HG03280 (cell line): ENCODE measurements around the gene ST7.

Experiments used
- ATAC-seq: cut with Tn5 transposase; IDR thresholded peaks from one replicate; pipeline ENCODE4 v1.9.1; 2021; ENCODE audit warnings: mild to moderate bottlenecking, moderate library complexity; ENCODE audit not compliant: unreplicated experiment

The ST7 gene

DNA sequence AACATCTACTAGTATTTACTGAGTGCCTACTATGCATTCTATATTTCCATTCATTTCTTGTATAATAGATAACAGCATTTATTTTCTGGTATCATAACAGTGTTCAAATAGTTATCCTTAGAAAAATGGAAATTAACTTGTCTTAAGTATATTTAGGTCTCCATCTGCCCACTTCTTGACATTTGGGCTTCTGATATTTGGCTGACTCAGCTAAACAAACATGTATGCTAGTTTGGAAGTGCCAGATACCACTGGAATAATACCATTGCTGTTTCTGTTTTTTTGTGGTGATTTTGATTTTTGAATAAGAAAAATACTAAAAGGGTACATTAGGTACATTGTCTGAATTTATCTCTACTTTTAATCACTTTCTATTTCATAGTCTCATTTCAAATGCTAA lies 169.2 kb downstream of the ST7 start:
- ATAC-seq, result no peak

DNA sequence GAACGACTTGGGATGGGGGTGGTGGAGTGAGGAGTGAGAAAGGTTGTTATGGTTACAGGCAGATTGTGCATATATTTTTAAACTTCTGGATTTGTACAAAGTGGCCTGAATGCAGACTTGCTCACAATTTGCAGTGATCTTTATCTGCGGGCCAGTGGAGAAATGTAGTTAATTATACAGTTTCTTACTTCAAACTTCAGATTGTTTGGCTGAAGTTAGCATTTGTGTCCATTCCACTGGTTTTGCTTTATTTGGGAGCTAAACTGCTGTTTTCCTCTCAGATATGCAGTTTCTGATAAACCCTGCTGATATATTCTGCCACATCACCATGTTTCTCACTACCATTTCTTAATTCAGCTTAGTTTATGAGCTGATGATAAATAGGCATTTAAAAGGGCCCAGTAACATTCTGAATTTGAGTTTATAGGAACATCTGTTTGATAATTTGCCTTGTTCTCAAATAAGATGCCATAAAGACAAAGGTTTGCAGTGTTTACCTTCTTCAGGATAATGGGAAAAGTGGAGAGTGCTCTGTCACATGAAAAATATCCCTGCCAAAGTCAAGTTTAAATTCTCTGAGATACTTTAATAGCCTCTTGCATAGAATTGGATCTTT lies 170.1 kb downstream of the ST7 start:
- ATAC-seq, result no peak

DNA sequence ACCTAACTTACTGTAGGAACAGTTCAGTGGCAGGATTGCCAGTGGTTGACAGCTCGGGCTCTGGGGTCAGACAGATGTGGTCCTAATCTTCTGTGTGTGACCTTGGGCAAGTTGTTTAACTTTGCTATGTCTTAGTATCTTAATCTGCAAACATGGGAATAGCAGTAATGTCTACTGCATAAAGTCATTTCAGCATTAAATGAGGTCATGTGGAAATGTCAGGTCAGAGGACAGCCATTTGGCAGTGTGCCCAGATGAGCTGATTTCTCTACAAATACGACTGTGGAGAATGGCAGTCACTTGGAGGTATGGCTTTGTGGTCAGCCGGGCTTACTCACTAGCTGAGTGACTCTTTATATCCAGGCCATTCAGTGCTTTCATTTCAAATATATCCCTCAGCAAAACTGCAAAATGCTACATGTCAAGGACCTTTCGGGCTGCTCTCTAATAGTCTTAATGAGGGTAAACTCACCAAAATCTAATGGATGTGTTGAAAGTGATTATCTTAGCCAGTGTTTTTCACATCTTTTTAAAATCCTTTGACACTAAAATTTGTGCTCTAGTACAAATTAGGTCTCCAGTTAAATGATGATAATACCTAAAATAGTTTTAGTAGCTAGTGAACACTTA lies 171.4 kb downstream of the ST7 start:
- peak; percentile 85 for ATAC-seq

DNA sequence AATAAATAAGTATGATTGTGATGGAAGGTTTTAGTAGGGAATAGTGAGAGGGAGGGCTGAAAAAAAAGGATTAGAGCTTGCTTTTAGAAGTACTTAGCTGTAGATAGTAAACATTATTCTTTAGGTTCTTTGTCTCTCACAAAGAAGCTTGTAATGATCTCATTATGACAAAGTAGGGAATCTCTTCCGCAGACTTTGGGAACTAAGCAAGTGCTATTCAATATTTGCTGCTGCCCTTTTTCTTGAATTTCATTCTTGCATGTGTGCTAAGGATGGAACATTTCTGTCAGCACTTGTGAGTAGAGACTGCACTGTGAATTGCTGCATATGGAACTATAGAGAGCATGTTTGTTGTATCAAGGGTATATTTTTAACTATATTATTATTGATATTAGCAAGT lies 173.4 kb downstream of the ST7 start:
- ATAC-seq, result no peak

DNA sequence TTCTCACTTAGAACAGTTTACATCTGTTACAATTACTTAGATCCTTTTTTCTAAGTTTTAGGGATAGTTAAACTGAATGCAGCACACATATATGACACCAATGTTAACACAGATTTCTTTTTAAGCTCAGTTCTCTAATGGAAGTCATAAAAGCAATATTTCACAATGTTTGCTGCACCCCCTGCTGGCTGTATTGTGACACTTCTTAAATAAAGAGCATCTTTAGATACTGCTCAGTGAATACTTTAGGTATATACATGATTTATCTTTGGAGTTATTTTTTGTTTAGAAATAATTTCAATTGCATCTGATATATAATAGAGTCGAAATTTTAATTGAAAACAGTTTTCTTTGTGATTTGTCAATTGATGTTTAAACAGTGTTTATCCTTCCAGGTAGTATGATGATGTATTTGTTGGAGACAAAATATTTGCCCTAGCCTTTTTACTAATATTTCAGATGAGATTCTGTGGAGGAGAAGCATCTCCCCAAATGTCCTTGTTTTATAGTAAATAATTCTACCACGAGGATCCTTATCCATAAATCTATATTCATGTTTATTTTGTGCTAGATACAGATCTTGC lies 174.4 kb downstream of the ST7 start:
- peak; percentile 53 for ATAC-seq

DNA sequence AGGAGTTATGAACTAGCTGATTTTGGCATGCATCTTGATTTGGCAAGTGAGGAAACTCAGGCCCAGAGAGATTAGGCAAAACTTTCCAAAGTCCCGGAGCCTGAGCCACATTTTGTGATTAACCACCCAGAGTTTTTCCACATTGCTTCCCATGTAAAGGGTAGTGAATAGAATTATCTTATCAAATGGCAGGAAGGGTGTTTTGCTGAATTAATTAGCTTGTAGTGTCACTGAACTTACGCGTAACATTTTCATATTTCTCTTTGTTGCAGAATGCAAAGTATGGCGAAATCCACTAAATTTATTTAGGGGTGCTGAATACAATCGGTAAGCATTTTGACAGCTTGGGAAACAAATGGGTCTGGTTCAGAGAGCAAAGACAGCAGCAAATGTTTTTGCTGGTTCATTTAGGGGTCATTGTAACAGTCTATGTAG lies 176.2 kb downstream of the ST7 start:
- ATAC-seq, result no peak

DNA sequence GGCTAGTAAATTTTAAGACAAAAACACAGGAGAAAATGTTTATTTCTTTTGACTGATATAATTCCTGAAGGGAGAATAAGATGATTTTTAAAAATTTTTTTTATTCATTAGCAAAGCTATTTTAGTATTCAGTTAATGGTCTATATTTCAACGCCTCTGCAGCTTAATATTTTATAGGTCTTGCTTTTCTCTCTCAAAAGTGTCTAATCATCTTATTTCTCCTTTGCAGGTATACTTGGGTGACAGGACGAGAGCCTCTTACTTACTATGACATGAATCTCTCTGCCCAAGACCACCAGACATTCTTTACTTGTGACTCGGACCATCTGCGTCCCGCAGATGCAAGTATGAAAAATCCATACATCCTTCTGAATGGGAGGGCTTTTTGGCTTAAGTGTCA lies 177.0 kb downstream of the ST7 start:
- no peak for ATAC-seq

DNA sequence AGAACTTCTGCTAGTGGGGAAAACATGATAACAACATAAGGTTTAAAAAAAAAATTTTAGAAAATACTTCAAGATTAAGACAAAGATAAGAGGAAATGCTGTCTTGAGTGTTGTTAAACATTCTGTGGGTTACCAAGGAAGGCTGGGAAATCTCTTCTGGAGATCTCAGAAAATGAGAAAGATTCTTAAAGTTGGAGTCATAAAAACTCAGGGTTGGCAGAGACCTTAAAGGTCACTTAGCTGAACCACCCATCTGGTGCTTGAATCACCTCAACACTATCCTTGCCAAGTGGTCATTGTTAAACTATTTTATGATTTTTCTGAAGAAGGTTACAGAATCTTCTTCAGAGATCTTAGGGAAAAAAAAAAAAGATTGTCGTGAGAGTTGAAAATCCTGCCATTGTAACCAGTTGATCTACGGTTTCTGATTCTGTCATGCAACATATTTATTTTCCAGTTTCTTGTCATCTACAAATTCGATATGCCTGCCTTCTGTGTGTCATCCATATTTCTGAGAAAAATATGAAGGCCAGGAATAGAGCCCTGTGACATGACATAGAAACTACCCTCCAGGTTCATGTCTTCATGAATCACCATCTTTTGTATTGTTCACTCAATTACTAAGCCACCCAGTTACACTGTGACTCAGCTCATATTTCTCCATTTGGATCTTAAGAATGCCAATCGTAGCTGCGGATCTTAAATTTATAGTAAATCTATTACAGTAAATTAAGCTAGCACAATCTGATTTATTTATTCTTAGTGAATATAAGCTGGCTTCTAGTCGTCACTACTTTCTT lies 179.2 kb downstream of the ST7 start:
- ATAC-seq, result no peak

DNA sequence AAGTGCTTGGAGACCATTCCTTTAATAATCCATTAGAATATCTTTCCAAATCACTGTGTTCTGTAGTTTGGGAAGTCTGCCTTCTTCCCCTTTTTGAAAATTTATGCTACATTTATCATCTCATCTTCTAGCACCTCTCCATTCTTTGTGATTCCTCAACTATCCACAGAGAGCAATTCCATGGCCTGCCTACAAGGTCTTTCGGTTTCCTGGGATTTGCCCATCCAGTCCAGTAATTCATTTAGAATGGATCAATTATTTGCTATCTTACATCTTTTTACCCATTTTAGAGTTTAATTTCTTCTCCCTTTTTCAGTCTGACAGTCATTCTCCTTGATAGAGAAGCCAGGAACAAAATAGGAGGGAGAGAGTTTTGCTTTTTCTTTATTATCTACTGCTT lies 179.8 kb downstream of the ST7 start:
- ATAC-seq, result no peak

DNA sequence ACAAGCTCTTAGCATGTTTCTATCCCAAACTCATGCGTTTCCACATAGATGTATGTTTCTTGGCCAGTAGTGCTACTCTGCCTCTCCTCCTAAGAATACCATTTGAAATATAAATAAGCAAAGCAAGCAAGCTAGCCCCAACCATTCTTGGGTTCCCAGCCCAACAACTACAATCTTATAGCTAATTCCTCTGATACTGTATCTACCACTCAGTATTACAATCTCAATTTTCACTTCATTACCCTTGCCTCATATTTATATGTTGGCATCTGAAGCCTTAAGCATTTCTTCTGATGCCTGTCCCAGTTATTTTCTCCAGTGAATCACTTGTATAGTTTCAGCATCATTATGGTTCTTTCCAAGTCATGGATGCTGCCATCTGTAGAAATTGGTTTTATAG lies 181.1 kb downstream of the ST7 start:
- no peak for ATAC-seq

DNA sequence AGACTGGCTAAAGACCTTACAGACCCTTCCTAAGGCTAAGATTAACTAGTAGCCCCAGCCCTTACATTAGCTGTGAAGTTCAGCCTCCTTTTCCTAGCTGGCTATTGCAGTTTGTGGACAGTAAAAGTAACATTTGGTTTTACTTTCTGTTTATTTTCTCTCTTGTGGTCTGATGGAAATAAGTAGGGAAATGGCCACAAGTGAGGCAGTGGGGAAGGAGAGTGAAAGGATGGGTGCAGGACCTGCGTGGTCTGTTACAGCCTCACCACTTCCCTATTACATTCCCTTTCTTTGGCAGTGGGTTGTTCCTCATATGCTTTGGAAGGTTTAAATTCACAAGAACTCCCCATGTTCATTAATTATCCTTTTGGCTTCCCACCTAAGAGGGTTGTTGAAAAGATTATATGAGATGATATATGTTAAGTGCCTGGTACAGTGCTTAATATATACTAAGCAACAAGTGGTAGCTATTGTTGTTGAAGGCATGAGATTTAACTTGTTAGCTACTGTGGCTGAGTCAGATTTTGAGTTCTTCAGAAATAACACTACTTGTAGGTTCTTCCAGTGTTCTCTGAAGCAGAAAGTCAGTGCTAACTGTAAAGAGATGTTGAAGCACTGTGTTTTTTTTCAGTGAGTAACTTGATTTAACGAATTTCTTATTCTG lies 181.7 kb downstream of the ST7 start:
- no peak for ATAC-seq

DNA sequence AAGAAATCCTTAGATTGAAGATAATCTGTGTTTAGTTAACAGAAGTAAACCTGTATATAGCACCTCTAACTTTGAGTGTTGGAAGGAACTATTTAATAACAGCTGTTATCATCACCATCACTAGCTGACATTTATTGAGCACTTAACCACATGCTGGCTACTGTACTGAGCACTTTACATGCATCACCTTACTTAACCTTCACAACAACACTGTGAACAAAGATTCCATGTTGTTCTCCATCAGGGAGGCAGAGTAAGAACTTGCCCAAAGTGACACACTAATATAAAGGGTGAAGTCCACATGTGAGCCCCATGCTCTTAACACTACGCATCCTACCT lies 182.2 kb downstream of the ST7 start:
- ATAC-seq, result no peak

DNA sequence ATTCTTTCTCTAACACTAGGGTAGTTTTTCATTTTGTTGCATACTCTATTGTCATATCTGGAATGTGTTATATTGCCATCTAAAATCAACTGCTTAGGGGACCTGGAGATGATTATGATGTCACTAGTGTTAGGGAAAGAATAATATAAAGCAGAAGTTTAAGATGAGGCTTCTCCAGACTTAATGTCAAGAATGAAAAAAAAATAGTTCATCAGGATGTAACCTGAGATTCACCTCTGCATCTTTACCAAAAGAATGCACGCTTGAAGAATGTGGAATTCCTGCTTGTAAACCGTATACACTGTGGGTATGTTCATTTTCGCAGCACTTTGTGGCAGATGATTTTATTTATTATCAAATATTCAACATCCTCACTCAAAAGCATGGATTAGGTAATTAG lies 184.6 kb downstream of the ST7 start:
- ATAC-seq, result no peak

DNA sequence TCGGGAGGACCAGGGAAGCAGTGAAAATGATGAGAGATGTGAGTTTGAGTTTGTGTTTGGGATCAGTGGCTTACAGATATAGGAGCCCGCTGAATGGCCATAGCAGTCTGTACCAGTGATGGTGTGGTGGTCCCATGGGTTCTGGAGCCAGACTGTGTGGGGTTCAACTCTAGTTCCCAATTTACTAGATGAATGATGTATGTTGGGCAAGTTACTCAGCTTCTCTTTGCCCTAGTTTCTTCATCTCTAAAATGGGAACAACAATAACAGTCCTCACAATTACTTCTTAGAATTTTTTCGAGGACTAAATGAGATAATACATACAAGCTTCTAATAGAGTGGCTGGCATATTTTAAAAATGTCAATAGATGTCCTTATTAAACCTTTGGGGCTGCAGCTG lies 185.2 kb downstream of the ST7 start:
- no peak for ATAC-seq

DNA sequence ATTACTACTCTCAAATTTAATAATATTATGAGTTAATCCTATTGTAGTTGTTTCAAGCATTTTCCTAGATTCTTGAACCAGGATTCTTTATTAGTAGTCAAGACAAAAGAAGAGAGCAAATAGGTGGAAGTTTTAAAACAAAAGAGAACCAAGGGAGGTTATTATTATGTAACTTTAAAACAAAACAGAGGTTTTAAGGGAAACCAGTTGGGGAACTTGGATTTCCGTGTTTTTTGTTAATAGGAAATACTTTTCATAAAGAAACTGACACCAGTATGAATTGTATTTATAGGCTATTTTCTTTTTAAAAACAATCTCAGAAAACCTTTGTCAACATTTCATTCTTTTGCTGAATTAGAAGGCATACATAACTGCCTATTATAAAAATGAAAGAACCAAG lies 185.7 kb downstream of the ST7 start:
- no peak for ATAC-seq

DNA sequence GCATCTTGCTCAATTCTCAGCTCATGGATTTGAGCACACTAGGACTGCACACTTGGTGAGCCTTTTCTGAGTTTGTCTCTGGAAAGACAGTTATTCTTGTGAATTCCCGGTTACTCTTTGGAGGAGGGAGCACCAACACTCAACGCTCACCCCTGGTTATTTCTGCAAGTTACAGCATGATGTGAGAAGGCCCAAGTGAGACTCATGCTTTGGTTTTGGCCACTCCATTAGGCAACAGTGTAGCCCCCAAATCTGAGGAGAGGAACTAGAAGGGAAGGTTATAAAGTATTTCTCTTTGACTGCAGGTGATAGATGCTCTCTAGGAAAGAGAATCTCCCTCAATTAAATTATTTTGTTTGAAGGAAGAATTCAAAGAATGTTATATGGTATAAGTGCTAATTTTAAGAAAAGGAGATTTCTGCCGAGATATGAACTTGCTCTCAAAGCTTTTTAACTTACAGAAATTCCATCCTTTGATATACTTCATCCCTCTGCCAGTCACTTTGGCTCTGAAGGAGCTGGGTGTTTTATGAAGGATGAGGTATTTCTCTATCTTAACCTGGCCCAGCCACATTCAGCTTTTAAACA lies 186.2 kb downstream of the ST7 start:
- ATAC-seq, result no peak

DNA sequence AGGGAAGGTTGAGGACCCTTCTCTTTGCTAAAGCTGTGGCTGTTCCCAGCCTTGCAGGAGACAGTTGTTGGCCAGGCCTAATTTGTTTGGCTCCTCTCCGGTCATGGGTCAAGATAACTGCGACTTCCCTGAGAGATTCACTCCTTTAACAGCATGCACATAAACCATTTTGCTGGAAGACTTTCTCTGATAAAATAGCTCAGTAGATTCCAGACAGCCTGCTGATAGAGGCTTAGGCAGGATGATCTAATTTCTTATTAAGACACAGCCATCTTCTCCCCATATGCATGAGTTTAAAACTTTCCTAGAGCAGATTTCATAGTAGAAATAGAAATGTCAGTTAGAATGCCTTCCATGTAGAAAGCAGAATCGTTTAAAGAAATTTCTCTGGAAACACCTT lies 187.6 kb downstream of the ST7 start:
- no peak for ATAC-seq

DNA sequence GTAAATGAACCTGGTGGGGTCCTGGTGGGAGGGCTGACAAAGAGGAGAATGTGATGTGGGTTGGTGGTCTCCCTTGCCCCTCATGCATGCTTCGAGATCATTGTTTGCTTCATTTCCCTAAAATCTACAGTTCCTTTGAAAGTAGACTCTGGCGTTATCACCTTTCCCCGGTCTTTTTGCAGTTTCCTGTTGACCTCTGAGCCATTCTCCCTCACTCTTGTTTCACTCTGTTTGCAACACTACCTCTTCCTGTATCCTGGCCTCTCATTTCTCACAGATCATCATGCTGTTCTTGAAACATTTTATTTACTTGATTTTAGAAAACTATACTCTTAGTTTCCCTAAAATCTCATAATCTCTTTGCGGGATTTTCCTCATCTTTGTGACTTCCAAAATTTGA lies 189.8 kb downstream of the ST7 start:
- ATAC-seq, result no peak

DNA sequence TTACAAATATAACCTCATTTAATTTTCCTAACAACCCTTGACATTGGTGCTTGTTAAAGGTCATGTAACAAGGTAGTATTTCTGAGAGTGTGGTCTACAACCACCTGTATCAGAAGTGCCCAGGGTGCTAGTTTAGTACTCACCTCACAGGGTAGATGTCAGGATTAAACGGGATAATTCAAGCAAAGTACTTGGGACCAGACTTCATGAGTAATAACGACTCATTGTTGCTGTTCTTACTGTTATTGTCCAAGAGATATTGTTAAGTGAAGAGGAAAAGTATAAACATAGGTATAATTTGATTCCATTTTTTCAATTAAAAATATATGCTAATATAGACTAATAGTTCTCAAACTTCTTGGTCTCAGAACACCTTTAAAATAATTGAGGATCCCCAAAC lies 190.3 kb downstream of the ST7 start:
- no peak for ATAC-seq

DNA sequence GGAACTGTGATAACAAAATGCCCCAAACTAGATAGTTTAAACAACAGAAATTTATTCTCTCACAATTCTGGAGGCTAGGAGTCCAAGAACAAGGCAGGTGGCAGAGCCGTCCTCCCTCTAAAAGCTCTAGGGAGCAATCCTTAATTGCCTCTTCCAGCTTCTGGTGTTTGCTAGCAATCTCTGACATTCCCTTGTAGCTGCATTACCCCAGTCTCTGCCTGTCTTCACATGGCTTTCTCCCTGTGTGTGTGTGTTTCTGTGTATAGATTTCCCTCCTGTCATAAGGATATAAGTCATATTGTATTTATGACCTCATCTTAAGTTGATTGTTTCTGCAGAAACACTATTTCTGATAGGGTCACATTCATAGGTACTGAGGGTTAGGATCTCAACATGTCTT lies 192.0 kb downstream of the ST7 start:
- ATAC-seq, result no peak

DNA sequence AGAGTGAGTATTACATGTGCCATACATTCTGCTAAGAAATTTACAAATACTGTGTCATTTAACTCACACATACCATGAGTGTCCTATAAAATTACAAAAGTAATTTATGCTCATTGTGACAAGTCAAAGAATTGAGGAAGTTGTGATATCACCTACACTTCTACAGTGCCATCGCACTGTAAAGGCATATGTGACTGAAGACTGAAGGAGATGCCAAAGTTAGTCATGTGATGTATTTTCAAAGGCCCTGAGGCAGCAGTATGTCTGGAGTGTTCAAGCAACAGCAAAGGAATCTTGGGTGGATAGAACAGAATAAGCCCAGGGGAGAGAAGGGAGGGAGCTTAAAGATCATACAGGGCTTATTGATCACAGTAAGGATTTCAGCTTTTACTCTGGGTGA lies 192.8 kb downstream of the ST7 start:
- no peak for ATAC-seq
